Erythroblast (primary cell): Measurements from ENCODE around the gene PAM16.

Experiments used
- GATA1 ChIP-seq: IDR thresholded peaks from 2 replicates; pipeline ENCODE4 v1.6.1; 2011; ENCODE audit warnings: low read depth, mild to moderate bottlenecking, control low read depth, low read length, moderate library complexity
- POLR2A ChIP-seq: IDR thresholded peaks from 2 replicates; pipeline ENCODE4 v1.6.1; 2011; ENCODE audit warnings: mild to moderate bottlenecking, low read length

DNA sequence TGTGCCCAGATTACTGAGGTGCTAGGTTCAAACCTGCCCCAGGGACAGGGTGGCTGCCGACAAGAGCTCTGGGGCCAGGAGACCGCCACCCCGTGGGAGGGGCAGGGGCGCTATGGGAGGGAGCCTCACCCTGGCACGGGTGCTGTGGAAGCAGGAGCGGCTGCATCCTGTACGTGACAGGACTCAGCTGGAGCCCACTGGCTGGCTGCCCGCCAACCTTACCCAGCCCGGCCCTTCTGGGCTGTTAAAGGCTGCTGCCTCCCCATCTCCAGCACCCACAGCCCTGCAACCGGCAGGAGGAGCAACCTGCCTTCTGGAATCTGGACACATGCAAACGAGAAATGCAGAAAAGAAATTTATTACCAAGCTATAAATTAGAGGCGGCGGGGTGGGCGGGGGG, 11.2 kb downstream of the PAM16 start:
- no peak for TF ChIP-seq POLR2A
- TF ChIP-seq GATA1, result no peak
